GM12892 (cell line): ENCODE results near the gene ICAM4.

Experiments used
- DNase-seq: peaks from one replicate; pipeline ENCODE4 v3.0.0; 2011; ENCODE audit not compliant: insufficient read length
- FAIRE-seq: peaks from 2 replicates; lab custom pipeline; 2011; peaks lifted over from hg19 to GRCh38; lab: Jason Lieb, UNC
- POLR2A ChIP-seq: IDR thresholded peaks from 2 replicates; pipeline ENCODE4 v1.6.1; 2011; ENCODE audit warnings: low read depth, low read length, control low read depth
- POLR2AphosphoS5 ChIP-seq: IDR thresholded peaks from 2 replicates; pipeline ENCODE4 v1.6.1; 2011; ENCODE audit warnings: low read depth, low read length, control low read depth
- TAF1 ChIP-seq: IDR thresholded peaks from 2 replicates; pipeline ENCODE4 v1.6.1; 2011; ENCODE audit warnings: low read depth, mild to moderate bottlenecking, control low read depth, low read length, borderline replicate concordance

Gene ICAM4

GRCh38 chr19:10254244-10254643 is 32.5 kb upstream of the ICAM4 start:
- DNase-seq = no peak
- no peak for FAIRE-seq
- no peak for TF ChIP-seq TAF1
- TF ChIP-seq POLR2A = no peak
- TF ChIP-seq POLR2AphosphoS5 = no peak

- TF ChIP-seq POLR2A (no peak), TAF1 (no peak)
- FAIRE-seq (no peak), DNase-seq (no peak)
Observed at GRCh38 chr19:10255358-10255757, 31.4 kb upstream of the ICAM4 start.

GRCh38 chr19:10256551-10256950 is 30.2 kb upstream of the ICAM4 start:
- DNase-seq (no peak), FAIRE-seq (no peak)
- no peak for TF ChIP-seq TAF1
- TF ChIP-seq POLR2AphosphoS5 = no peak
- TF ChIP-seq POLR2A = no peak

GRCh38 chr19:10256970-10257615 is 29.7 kb upstream of the ICAM4 start:
- no peak for FAIRE-seq
- TF ChIP-seq POLR2A (no peak), POLR2AphosphoS5 (no peak), TAF1 (no peak)

GRCh38 chr19:10258080-10258710 is 28.6 kb upstream of the ICAM4 start:
- DNase-seq = no peak
- TF ChIP-seq POLR2AphosphoS5 = no peak
- no peak for TF ChIP-seq TAF1
- no peak for TF ChIP-seq POLR2A
- no peak for FAIRE-seq

More at GRCh38 chr19:10256970-10257615, 29.7 kb upstream of the ICAM4 start:
- no peak for DNase-seq

GRCh38 chr19:10259162-10259905 is 27.4 kb upstream of the ICAM4 start:
- no peak; the same call in 1 of the 2 replicates for TF ChIP-seq POLR2A
- TF ChIP-seq POLR2AphosphoS5 = peak; percentile 24
- FAIRE-seq (peak; percentile 70), DNase-seq (peak; percentile 54)

- TF ChIP-seq POLR2AphosphoS5 = peak; percentile 66; the same call in 1 of the 2 replicates
- TF ChIP-seq TAF1 = no peak
- TF ChIP-seq POLR2A = peak; percentile 56
- DNase-seq (no peak), FAIRE-seq (peak; percentile 62)
Observed at GRCh38 chr19:10260141-10260584, 26.6 kb upstream of the ICAM4 start.

- no peak for DNase-seq
- FAIRE-seq = no peak
- TF ChIP-seq POLR2A = no peak
- no peak for TF ChIP-seq POLR2AphosphoS5
- no peak for TF ChIP-seq TAF1
Observed at GRCh38 chr19:10262771-10263170, 24.0 kb upstream of the ICAM4 start.

- FAIRE-seq = no peak
- DNase-seq = no peak
- no peak for TF ChIP-seq POLR2A
Observed at GRCh38 chr19:10266706-10267105, 20.0 kb upstream of the ICAM4 start.

- TF ChIP-seq TAF1 = no peak
- no peak for TF ChIP-seq POLR2AphosphoS5
- no peak for TF ChIP-seq POLR2A
- no peak for FAIRE-seq
- DNase-seq = no peak
Observed at GRCh38 chr19:10268071-10268470, 18.7 kb upstream of the ICAM4 start.

GRCh38 chr19:10269333-10270179 is 17.2 kb upstream of the ICAM4 start:
- FAIRE-seq (peak; percentile 90), DNase-seq (no peak)
- peak; percentile 26; the same call in 1 of the 2 replicates for TF ChIP-seq TAF1
- no peak for TF ChIP-seq POLR2AphosphoS5
